Activated CD4-positive, CD25-positive, alpha-beta regulatory T cell treated with anti-CD3 and anti-CD28 coated beads, Interleukin-2, amount 50 U/mL, for 24 hours (primary cell): ENCODE results near the gene KCNJ1.

ENCODE experiments used
- ATAC-seq, 2 donors: fragments of 150-1000 bp; cut with Tn5 transposase; one replicate each; pipeline ENCODE4 v1.10.0; 2021; ENCODE audit warnings: mild to moderate bottlenecking in 1 of 2, moderate library complexity in 1 of 2

Gene KCNJ1

GRCh38 chr11:128821556-128821955 is 45.5 kb downstream of the KCNJ1 start:
- ATAC-seq, result no peak

DNA sequence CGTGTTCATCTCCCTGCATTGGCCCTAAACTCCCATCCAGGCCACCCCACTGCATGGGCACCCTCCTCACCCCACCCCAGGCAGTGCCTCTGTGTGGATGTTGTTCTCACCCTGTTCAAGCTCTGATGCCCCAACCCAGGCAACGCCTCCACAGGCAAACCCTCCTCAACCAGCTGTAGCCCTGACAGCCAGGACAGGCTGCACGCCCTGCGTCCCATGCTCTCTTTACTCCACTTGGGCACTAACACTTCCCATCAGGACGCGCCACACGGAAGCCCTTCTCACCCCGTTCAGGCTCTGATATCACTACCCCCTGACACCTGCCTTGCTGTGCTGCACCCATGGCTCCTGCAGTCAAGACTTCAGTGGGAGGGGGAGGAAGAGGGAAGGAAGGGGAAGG is 47.9 kb downstream of the KCNJ1 start:
- no peak for ATAC-seq

DNA sequence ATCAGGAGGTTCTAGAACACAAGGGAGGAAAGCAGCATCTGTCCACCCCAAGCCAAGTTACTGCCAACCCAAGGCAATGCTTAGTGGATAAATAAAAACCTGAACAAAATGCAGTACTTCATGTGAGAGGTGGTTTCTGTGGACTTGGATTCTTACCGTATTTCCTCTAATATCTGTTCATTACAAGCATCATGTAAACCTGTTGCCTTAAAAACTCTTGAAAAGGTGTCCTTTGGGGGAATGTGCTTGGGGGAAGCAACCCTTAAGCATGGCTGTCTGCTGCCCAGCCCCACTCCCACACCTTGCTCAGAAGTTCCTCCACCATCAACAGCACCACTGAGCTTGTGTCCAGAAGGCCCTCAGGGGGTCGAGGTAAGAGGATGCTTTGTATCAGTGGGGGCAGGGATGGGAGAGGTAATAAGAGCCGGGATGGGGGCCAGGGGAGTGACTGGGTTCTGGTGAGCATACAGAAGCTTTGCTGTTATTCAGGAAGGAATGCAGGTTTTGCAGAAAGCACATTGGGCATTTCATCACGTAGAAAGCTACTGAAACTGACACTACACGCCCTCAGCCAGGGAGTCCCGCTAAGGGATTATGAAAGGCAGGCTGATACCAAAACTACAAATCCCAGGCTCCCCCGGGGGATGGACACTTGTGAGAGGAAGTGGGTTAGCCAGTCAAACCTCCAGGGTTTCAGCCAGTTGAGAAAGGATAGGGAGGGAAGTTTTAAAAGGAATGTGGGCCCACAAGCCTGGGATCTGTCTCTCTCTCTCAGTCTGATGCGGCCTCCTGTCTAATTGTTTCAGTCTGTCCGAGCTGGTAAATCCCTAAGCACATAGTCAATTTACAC is 52.0 kb downstream of the KCNJ1 start:
- ATAC-seq, result no peak

DNA sequence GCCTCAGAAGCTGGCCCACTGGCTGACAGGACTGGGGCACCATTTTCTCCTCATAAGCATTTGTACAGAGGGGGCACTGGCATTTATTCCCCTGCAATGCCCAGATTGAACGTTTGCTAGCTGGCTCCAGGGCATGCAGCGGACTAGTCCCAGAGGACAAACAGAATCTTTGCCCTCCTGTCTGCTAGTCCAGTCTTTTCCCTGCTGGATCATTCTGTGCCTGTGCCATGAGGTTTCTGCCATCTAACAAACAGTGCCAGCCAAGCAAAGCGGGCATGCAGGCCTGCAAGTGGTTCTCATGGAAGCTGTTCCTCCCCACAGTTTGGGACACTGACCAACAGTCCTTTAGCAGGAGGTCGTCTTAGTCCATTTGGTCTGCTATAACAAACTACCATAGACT is 53.4 kb downstream of the KCNJ1 start:
- ATAC-seq, result no peak

GRCh38 chr11:128810784-128811514 is 56.1 kb downstream of the KCNJ1 start:
- no peak for ATAC-seq

- ATAC-seq, result peak; percentile 32 to 58
Observed at GRCh38 chr11:128809128-128809527, 58.0 kb downstream of the KCNJ1 start.

DNA sequence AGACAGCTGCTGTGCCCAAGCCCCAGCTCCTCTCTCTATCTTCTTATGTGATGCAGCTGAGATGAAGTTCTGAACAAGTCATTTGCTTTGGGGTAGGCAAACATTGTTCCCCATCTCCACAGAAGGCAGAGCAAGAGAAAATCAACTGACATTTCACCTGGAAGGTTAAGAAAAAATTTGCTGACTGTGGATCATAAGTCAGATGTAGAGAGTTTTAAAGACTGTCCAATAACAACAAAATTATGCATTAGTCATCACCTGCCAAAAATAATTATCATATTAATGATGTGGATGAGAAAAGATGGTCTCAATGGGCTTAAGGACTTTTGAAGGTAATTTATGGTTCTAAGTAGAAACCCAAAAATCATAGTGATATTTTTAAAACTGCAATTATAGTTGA is 59.2 kb downstream of the KCNJ1 start:
- ATAC-seq, result no peak

DNA sequence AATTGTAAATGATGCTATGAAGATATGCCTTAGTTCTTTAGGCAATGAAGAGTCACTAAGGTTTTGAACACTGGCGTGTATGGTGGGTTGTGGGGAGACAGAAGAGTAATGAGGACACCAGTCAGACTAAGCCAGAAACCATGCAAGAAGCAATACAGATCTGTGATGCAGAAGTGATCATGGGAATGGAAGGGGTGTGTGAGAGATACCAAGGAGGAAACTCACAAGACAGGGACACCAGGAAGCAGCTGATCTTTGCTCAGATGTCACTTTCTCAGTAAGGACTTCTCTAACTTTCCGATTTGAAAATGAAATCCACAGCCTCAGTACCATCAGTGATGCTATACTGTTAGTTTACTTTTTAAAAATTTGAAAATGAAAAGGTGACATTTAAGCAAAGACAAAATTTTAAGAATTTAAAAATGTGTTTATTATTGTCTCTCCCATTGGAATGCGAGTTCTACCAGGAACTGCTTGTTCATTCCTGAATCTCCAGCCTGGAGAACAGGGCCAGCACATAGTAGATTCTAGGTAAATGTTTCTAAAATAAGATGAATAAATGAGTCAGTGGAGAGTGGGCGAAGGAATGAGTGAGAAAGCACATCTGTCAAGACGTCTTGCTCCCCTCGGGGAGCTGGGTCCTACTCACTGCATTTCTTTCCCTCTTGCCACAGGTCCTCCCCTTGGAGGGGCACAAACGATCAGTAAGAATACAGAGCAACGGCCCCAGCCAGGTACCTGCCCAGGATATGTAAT is 60.4 kb downstream of the KCNJ1 start:
- peak in 1 of 2 donors; percentile 33 for ATAC-seq

- no peak for ATAC-seq
Observed at GRCh38 chr11:128804481-128804880, 62.6 kb downstream of the KCNJ1 start.

DNA sequence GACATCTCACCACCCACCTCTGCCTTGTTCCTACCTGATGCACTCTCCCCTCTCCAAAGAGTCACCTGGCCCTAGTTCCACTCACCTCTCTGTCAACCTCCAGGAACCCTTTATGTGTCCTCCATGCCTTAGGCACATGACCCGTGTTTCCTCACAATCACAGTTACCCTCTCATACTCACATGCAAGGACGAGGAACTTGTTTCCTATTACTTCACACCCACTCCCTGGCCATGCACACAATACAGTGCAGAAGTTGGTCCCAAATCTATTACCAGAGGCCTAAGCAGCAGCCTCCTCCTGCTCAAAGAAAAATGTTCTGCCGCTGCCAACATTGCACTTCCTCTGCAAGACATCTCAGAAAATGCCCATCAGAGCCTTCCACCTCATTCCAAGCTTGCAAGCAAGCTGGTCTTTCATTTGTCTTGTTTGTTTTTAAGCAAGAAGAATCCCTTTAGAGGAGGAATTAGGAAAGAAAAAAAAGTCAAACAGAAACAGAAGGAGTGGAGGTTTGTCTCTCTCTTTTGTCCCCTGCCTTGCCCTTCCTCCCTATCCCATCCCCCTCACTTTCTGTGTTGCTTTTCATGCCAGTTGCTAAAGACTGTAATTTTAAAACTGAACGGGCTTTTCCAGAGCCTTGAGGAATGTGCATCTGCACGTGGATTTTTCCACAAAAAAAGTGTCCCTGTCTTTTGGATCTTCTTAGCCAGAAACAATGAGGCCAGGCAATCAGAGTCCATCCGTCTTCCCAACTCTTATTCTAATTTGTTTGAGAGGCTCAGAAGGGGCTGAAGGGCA is 63.4 kb downstream of the KCNJ1 start:
- no peak for ATAC-seq

DNA sequence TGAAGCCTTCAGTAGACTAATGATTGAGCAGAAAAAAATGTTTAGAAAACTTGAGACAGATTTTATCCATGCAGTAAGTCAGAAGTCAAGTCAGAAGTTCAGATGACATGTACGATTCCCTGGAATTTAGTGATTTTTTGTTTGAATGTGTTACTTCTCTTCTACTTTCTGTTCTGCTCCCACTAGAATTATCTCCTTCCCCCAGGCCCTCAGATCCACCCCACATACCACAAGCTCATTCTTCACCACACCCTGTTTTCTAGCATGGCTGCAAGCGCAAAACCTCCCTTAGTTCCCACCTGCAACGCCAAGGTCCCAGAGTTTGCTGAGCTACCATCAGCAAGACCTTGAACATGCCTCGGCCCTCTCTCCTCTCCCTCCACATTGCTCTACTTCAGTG is 64.1 kb downstream of the KCNJ1 start:
- ATAC-seq, result no peak

- no peak for ATAC-seq
Observed at GRCh38 chr11:128802358-128802981, 64.6 kb downstream of the KCNJ1 start.

DNA sequence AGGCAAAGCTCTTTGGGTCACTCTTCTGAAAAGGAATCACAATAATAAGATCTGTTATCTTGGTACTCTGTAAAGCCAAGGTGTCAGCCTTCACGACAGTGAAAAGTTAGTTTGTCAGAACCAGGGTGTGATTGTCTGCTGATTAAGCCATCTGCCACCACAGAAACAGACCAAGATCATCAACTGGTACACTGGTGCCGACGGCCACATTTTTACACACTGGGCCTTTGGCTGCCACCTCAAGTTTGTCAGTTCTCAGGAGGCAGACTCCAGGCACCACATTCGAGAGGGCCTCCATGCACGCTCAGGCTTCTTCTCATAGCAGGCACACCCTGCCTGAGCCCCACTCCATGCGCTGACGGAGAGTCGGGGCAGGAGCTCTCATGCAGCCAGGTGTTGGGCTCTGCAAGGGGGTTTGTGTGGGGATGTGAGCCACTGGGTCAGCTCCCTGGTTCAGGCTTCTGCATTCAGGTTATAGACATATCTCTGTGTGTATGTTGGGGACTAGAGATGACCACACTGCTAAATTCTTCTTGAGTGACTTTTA is 66.2 kb downstream of the KCNJ1 start:
- ATAC-seq, result no peak

DNA sequence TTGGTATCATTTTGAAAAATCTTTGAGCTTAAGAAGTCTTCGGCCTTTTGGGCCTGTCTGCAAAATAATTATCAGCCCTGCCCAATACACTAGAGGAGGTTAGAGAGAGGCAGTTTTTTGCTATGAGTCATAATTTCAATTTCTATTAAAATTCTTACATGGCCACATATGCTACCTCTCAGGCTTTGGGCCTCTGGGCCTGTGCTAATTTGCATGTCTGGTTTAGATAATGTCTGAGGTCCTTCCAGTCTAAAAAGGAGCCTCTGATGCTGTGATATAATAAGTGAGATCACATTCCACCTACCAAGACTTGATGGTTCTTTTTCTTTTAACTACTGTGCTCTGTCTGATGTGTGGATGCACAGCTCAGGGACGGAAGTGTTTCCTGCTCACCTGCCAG is 70.8 kb downstream of the KCNJ1 start:
- ATAC-seq, result peak; percentile 87 to 88

DNA sequence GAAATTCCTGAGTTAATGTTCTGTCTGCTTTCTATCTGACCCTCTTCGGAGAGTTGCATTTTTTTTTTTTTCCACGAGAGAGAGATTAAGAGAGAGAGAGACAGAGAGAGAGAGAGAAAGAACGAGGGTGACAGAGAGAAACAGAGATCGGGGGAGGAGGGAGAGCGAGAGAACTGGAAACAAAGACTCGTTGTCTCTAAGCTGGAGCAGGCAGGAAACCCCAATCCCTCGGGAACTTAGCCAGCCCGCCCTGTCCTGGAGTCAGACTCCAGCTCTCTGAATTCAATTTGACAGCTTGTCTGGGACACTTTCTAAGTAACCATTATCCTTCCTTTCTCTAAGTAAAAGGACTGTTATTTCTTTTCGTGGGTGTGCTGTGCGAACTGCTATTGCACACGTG is 76.9 kb downstream of the KCNJ1 start:
- no peak for ATAC-seq

DNA sequence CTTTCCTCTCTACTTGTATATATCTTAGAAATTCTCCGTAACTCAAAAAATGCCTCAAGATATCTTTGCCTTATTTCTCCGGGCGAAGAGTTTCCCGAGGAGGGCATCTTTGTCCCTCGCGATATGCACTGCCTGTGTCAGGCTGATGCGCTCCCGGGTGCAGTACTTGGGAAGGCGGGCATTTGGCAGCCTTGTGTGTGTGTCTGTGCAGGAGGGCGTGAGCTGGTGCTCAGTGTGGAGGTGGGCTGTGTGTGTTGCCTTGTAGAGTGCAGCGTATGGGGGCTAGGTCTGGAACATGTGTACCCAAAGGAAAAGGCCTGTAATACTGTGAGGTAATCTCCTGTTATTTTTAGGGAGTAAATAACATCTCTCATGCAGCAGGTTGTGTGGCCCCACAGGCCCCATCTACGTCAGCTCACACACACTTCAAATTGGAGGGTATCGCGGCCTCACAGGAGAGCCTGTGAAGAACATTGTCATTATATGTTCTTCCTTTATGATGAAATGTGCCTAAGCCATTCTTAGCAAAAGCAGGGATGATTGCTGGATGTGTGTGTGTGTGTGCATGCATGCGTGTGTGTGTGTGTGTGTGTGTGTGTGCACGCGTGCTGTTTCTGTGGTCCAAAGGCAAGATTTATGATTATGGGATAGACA is 77.5 kb downstream of the KCNJ1 start:
- ATAC-seq, result no peak
